HepG2 (cell line): ENCODE data around the gene ZNF217. TPM values are rescaled to one million over a fixed set of nuclear protein-coding genes. Genes with fewer than 3 reads are reported as not detected.

ENCODE experiments used
- BHLHE40 ChIP-seq: IDR thresholded peaks from 2 replicates; pipeline ENCODE4 v1.6.1; 2011; ENCODE audit warnings: low read length, improper control_type of control experiment
- JUND ChIP-seq: sonication (generic); formaldehyde crosslinking; IDR thresholded peaks from 2 replicates; pipeline ENCODE4 v1.8.0; 2022; ENCODE audit warnings: mild to moderate bottlenecking, missing genetic modification reagents
- KLF13 ChIP-seq: sonication (generic); formaldehyde crosslinking; IDR thresholded peaks from 2 replicates; pipeline ENCODE4 v1.4.0; 2020; ENCODE audit warnings: mild to moderate bottlenecking, missing genetic modification reagents
- NCOA2 ChIP-seq: sonication (generic); formaldehyde crosslinking; IDR thresholded peaks from 2 replicates; pipeline ENCODE4 v1.8.0; 2022; ENCODE audit warnings: inconsistent platforms
- RAD51 ChIP-seq: fragments of 450-650 bp; IDR thresholded peaks from 2 replicates; pipeline ENCODE4 v1.6.1; 2016; ENCODE audit warnings: borderline replicate concordance
- RBFOX2 ChIP-seq: fragments of 200-400 bp; formaldehyde crosslinking; IDR thresholded peaks from 2 replicates; pipeline ENCODE4 v1.6.1; 2017; ENCODE audit warnings: low read depth, mild to moderate bottlenecking, low read length
- TCF12 ChIP-seq, 2 experiments: fragments of 450-650 bp in 1 of 2; sonication (generic) in 1 of 2; formaldehyde crosslinking in 1 of 2; IDR thresholded peaks; 2 replicates each; pipeline versions ENCODE4 v1.6.1 to v1.8.0; 2017 to 2022; ENCODE audit warnings: antibody characterized with exemption in 1 of 2, mild to moderate bottlenecking in 1 of 2, missing genetic modification reagents in 1 of 2, moderate library complexity in 1 of 2
- TOE1 ChIP-seq: sonication (generic); formaldehyde crosslinking; IDR thresholded peaks from 2 replicates; pipeline ENCODE4 v1.4.0; 2020; ENCODE audit warnings: mild to moderate bottlenecking, missing genetic modification reagents
- ZC3H4 ChIP-seq: sonication (generic); formaldehyde crosslinking; IDR thresholded peaks from 2 replicates; pipeline ENCODE4 v1.4.0; 2020; ENCODE audit warnings: missing genetic modification reagents, borderline replicate concordance
- ZNF367 ChIP-seq: sonication (generic); formaldehyde crosslinking; IDR thresholded peaks from 2 replicates; pipeline ENCODE4 v1.4.0; 2020; ENCODE audit warnings: missing genetic modification reagents, borderline replicate concordance
- ZNF543 ChIP-seq: sonication (generic); formaldehyde crosslinking; IDR thresholded peaks from 2 replicates; pipeline ENCODE4 v1.4.0; 2020; ENCODE audit warnings: mild to moderate bottlenecking, missing genetic modification reagents
- polyA plus RNA-seq, 8 experiments: library from polyadenylated mRNA; depleted of rRNA in 3 of 8; stranded (reverse) in 7 of 8; unstranded in 1 of 8; fragments of >200 nt; fragmentation: Illumina TruSeq in 4 of 8; extraction: Trizol in 4 of 8; gene quantifications; 2 replicates each; pipeline versions ENCODE4 v1.2.1 to v1.2.3, GENCODE V29; 2011 to 2016; ENCODE audit warnings: low read depth in 4 of 8, missing spikeins in 1 of 8, mixed read lengths in 1 of 8; ENCODE audit not compliant: insufficient read depth in 1 of 8
- total RNA-seq, 5 experiments: library from RNA; depleted of rRNA; stranded (reverse); fragments of >200 nt; fragmentation: Illumina TruSeq; extraction: Trizol; gene quantifications; 2 replicates each; pipeline ENCODE4 v1.2.3, GENCODE V29; 2016; ENCODE audit warnings: low read depth in 1 of 5
- TF ChIP-seq, protein P1 (sequence below): IDR thresholded peaks from 2 replicates; pipeline ENCODE4 v1.6.1; 2016; ENCODE audit warnings: missing compliant biosample characterization, missing genetic modification reagents, borderline replicate concordance
- TF ChIP-seq, protein P2 (sequence below), 2 experiments: sonication (generic) in 1 of 2; formaldehyde crosslinking in 1 of 2; IDR thresholded peaks; 2 replicates each; pipeline versions ENCODE4 v1.6.1 to v1.9.0; 2014 to 2022; ENCODE audit warnings: antibody characterized with exemption in 1 of 2, borderline replicate concordance in 1 of 2, inconsistent platforms in 1 of 2, low read depth in 1 of 2, missing genetic modification reagents in 1 of 2
- TF ChIP-seq, protein P3 (sequence below): sonication (generic); formaldehyde crosslinking; IDR thresholded peaks from 2 replicates; pipeline ENCODE4 v1.4.0; 2020; ENCODE audit warnings: missing genetic modification reagents

The ZNF217 gene
- total and polyA plus RNA-seq, 2 of the 13 experiments (the other 11 are each of a cell fraction or from before 2014, with no cell fraction given) = 22.3 to 29.8 TPM

DNA sequence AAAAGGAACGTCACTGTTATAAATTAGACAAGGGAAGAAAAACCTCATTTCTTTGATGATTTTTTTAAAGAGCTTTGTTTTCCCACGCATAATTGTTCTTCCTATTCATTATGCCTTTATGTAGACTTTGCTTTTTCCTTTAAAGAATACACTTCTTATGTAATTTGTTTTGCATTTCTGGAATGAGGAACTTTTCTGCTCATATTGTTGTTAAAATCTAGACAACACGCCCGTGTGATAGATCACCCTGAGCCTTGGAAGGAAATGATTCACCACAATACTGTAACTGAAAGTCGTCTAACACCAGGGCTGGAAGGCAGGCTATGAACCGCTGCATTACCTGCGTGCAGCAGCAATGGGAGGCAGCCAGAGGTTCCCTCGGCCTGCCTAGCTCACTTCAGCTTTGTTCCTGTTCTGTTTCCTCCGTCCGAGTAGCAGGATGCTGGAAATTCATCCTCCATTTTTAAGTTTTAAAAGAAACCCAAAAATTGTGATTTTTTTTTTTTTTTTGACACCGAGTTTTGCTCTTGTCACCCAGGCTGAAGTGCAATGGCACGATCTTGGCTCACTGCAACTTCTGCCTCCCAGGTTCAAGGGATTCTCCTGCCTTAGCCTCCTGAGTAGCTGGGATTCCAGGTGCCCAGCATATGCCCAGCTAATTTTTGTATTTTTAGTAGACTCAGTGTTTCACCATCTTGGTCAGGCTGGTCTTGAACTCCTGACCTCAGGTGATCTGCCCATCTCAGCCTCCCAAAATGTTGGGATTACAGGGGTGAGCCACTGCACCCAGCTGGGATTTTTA, 49.6 kb upstream of the ZNF217 start (continued):
- TF ChIP-seq ZNF367 (CRISPR knock-in tag) (peak; percentile 47; the same call in 1 of the 2 replicates), TOE1 (CRISPR knock-in tag) (0 out of 2 replicates have a peak, but pooled peaks have one; percentile 13), JUND (CRISPR knock-in tag) (peak; percentile 46; the same call in 1 of the 2 replicates), TCF12 (IDR thresholded peaks at IDR 0.05) (no peak), TCF12 (CRISPR knock-in tag; IDR thresholded peaks at IDR 0.05) (0 out of 2 replicates have a peak, but pooled peaks have one; percentile 15), RAD51 (no peak), KLF13 (CRISPR knock-in tag) (no peak), ZC3H4 (0 out of 2 replicates have a peak, but pooled peaks have one; percentile 79), ZNF543 (CRISPR knock-in tag) (0 out of 2 replicates have a peak, but pooled peaks have one; percentile 55), RBFOX2 (peak; percentile 47; the same call in 1 of the 2 replicates), BHLHE40 (0 out of 2 replicates have a peak, but pooled peaks have one; percentile 16), NCOA2 (peak; percentile 27; the same call in 1 of the 2 replicates)
- TF ChIP-seq, protein P1, sequence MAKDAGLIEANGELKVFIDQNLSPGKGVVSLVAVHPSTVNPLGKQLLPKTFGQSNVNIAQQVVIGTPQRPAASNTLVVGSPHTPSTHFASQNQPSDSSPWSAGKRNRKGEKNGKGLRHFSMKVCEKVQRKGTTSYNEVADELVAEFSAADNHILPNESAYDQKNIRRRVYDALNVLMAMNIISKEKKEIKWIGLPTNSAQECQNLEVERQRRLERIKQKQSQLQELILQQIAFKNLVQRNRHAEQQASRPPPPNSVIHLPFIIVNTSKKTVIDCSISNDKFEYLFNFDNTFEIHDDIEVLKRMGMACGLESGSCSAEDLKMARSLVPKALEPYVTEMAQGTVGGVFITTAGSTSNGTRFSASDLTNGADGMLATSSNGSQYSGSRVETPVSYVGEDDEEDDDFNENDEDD (CRISPR knock-in tag) = peak; percentile 6; the same call in 1 of the 2 replicates
- TF ChIP-seq, protein P2, sequence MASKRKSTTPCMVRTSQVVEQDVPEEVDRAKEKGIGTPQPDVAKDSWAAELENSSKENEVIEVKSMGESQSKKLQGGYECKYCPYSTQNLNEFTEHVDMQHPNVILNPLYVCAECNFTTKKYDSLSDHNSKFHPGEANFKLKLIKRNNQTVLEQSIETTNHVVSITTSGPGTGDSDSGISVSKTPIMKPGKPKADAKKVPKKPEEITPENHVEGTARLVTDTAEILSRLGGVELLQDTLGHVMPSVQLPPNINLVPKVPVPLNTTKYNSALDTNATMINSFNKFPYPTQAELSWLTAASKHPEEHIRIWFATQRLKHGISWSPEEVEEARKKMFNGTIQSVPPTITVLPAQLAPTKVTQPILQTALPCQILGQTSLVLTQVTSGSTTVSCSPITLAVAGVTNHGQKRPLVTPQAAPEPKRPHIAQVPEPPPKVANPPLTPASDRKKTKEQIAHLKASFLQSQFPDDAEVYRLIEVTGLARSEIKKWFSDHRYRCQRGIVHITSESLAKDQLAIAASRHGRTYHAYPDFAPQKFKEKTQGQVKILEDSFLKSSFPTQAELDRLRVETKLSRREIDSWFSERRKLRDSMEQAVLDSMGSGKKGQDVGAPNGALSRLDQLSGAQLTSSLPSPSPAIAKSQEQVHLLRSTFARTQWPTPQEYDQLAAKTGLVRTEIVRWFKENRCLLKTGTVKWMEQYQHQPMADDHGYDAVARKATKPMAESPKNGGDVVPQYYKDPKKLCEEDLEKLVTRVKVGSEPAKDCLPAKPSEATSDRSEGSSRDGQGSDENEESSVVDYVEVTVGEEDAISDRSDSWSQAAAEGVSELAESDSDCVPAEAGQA (IDR thresholded peaks at IDR 0.05; ENCODE audit: low read depth) = no peak
- TF ChIP-seq, protein P2 (CRISPR knock-in tag; IDR thresholded peaks at IDR 0.05; ENCODE audit: borderline replicate concordance) = peak; percentile 2; the same call in 1 of the 2 replicates
- TF ChIP-seq, protein P3, sequence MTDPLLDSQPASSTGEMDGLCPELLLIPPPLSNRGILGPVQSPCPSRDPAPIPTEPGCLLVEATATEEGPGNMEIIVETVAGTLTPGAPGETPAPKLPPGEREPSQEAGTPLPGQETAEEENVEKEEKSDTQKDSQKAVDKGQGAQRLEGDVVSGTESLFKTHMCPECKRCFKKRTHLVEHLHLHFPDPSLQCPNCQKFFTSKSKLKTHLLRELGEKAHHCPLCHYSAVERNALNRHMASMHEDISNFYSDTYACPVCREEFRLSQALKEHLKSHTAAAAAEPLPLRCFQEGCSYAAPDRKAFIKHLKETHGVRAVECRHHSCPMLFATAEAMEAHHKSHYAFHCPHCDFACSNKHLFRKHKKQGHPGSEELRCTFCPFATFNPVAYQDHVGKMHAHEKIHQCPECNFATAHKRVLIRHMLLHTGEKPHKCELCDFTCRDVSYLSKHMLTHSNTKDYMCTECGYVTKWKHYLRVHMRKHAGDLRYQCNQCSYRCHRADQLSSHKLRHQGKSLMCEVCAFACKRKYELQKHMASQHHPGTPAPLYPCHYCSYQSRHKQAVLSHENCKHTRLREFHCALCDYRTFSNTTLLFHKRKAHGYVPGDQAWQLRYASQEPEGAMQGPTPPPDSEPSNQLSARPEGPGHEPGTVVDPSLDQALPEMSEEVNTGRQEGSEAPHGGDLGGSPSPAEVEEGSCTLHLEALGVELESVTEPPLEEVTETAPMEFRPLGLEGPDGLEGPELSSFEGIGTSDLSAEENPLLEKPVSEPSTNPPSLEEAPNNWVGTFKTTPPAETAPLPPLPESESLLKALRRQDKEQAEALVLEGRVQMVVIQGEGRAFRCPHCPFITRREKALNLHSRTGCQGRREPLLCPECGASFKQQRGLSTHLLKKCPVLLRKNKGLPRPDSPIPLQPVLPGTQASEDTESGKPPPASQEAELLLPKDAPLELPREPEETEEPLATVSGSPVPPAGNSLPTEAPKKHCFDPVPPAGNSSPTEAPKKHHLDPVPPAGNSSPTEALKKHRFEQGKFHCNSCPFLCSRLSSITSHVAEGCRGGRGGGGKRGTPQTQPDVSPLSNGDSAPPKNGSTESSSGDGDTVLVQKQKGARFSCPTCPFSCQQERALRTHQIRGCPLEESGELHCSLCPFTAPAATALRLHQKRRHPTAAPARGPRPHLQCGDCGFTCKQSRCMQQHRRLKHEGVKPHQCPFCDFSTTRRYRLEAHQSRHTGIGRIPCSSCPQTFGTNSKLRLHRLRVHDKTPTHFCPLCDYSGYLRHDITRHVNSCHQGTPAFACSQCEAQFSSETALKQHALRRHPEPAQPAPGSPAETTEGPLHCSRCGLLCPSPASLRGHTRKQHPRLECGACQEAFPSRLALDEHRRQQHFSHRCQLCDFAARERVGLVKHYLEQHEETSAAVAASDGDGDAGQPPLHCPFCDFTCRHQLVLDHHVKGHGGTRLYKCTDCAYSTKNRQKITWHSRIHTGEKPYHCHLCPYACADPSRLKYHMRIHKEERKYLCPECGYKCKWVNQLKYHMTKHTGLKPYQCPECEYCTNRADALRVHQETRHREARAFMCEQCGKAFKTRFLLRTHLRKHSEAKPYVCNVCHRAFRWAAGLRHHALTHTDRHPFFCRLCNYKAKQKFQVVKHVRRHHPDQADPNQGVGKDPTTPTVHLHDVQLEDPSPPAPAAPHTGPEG (CRISPR knock-in tag) = 0 out of 2 replicates have a peak, but pooled peaks have one; percentile 29
